Activated naive CD4-positive, alpha-beta T cell treated with anti-CD3 and anti-CD28 coated beads, Interleukin-2, amount 50 U/mL, for 72 hours (primary cell): ENCODE measurements around the gene NLGN4Y. TPM values are rescaled to one million over a fixed set of nuclear protein-coding genes. Genes with fewer than 3 reads are reported as not detected.

Source experiments
- ATAC-seq, 2 donors: fragments of 150-1000 bp; cut with Tn5 transposase; 2 replicates each; pipeline ENCODE4 v1.10.0; 2021; ENCODE audit warnings: mild to moderate bottlenecking in 2 of 2, moderate library complexity in 2 of 2
- DNase-seq, 2 donors: peaks; one replicate each; pipeline ENCODE4 v3.0.0; 2021 to 2022; ENCODE audit warnings: low spot score in 2 of 2
- H3K27ac Mint-ChIP-seq, 2 donors: one replicate each; pipeline ENCODE4 v1.8.0; 2022; ENCODE audit warnings: mild to moderate bottlenecking in 2 of 2, mixed read lengths in 2 of 2
- H3K36me3 Mint-ChIP-seq, 2 donors: one replicate each; pipeline ENCODE4 v1.8.0; 2022; ENCODE audit warnings: mixed read lengths in 2 of 2
- H3K9me3 Mint-ChIP-seq, 2 donors: one replicate each; pipeline ENCODE4 v1.8.0; 2022; ENCODE audit warnings: mixed read lengths in 2 of 2
- total RNA-seq, 2 donors: library from RNA; stranded (reverse); gene quantifications; one replicate each; pipeline ENCODE4 v1.2.3, GENCODE V29; 2022

Gene NLGN4Y
- total RNA-seq, 2 donors from 2014 or later = 0.39 to 0.48 TPM

GRCh38 chrY:14631676-14632075, 107.3 kb downstream of the NLGN4Y start:
- no peak for DNase-seq
- Mint-ChIP-seq H3K27ac (no peak overlapping the region), H3K36me3 (no peaks in the 10 kb centered on the region), H3K9me3 (no peaks in the 10 kb centered on the region)
- ATAC-seq = no peak

- no peak overlapping the region for H3K27ac Mint-ChIP-seq
- DNase-seq (no peak), ATAC-seq (no peak)
- no peaks in the 10 kb centered on the region for H3K36me3 Mint-ChIP-seq
- H3K9me3 Mint-ChIP-seq = no peaks in the 10 kb centered on the region
Measured at GRCh38 chrY:14633718-14634117, 109.4 kb downstream of the NLGN4Y start.

GRCh38 chrY:14634954-14635353, 110.6 kb downstream of the NLGN4Y start:
- DNase-seq (no peak), ATAC-seq (no peak)
- Mint-ChIP-seq H3K36me3 (no peaks in the 10 kb centered on the region), H3K27ac (no peak overlapping the region), H3K9me3 (no peaks in the 10 kb centered on the region)

GRCh38 chrY:14637551-14637950, 113.2 kb downstream of the NLGN4Y start:
- ATAC-seq (no peak), DNase-seq (no peak)
- H3K9me3 Mint-ChIP-seq = no peaks in the 10 kb centered on the region
- H3K27ac Mint-ChIP-seq = no peak overlapping the region
- no peaks in the 10 kb centered on the region for H3K36me3 Mint-ChIP-seq

GRCh38 chrY:14641853-14642252, 117.5 kb downstream of the NLGN4Y start:
- DNase-seq (no peak), ATAC-seq (no peak)
- H3K9me3 Mint-ChIP-seq = peaks cover 0 to 6% of the 10 kb centered on the region in 2 donors
- H3K27ac Mint-ChIP-seq = no peak overlapping the region
- H3K36me3 Mint-ChIP-seq = no peaks in the 10 kb centered on the region

GRCh38 chrY:14644157-14644952, 120.0 kb downstream of the NLGN4Y start:
- DNase-seq (no peak), ATAC-seq (no peak)
- peaks cover 0 to 6% of the 10 kb centered on the region in 2 donors for H3K9me3 Mint-ChIP-seq
- H3K27ac Mint-ChIP-seq = no peak overlapping the region
- no peaks in the 10 kb centered on the region for H3K36me3 Mint-ChIP-seq

- Mint-ChIP-seq H3K27ac (no peak overlapping the region), H3K9me3 (peaks cover 10 to 14% of the 10 kb centered on the region in 2 donors), H3K36me3 (no peaks in the 10 kb centered on the region)
- ATAC-seq = no peak
- DNase-seq = no peak
Measured at GRCh38 chrY:14679181-14679580, 154.9 kb downstream of the NLGN4Y start.

GRCh38 chrY:14694543-14694942, 170.2 kb downstream of the NLGN4Y start:
- no peak for ATAC-seq
- DNase-seq = no peak
- Mint-ChIP-seq H3K9me3 (peaks cover 1 to 11% of the 10 kb centered on the region in 2 donors), H3K27ac (no peak overlapping the region), H3K36me3 (no peaks in the 10 kb centered on the region)

- peaks cover 0 to 5% of the 10 kb centered on the region in 2 donors for H3K36me3 Mint-ChIP-seq
- DNase-seq (no peak), ATAC-seq (no peak)
- no peak overlapping the region for H3K27ac Mint-ChIP-seq
- H3K9me3 Mint-ChIP-seq = peaks cover 8 to 10% of the 10 kb centered on the region in 2 donors
Measured at GRCh38 chrY:14708158-14708557, 183.8 kb downstream of the NLGN4Y start.

- ATAC-seq = no peak
- no peaks in the 10 kb centered on the region for H3K9me3 Mint-ChIP-seq
- no peaks in the 10 kb centered on the region for H3K36me3 Mint-ChIP-seq
- H3K27ac Mint-ChIP-seq = no peak overlapping the region
- no peak for DNase-seq
Measured at GRCh38 chrY:14741596-14741995, 217.3 kb downstream of the NLGN4Y start.

GRCh38 chrY:14748329-14748728, 224.0 kb downstream of the NLGN4Y start:
- no peak overlapping the region for H3K27ac Mint-ChIP-seq
- DNase-seq = no peak

GRCh38 chrY:14755571-14755970, 231.2 kb downstream of the NLGN4Y start:
- Mint-ChIP-seq H3K36me3 (no peaks in the 10 kb centered on the region), H3K27ac (no peak overlapping the region), H3K9me3 (no peaks in the 10 kb centered on the region)
- DNase-seq (no peak), ATAC-seq (no peak)

More at GRCh38 chrY:14748329-14748728, 224.0 kb downstream of the NLGN4Y start:
- H3K36me3 Mint-ChIP-seq = no peaks in the 10 kb centered on the region
- H3K9me3 Mint-ChIP-seq = peaks cover 0 to 5% of the 10 kb centered on the region in 2 donors
- ATAC-seq = no peak

GRCh38 chrY:14762903-14763302, 238.6 kb downstream of the NLGN4Y start:
- no peak overlapping the region for H3K27ac Mint-ChIP-seq
- H3K36me3 Mint-ChIP-seq = no peaks in the 10 kb centered on the region
- no peaks in the 10 kb centered on the region for H3K9me3 Mint-ChIP-seq
- no peak for ATAC-seq
- no peak for DNase-seq

- Mint-ChIP-seq H3K9me3 (no peaks in the 10 kb centered on the region), H3K27ac (no peak overlapping the region)
- ATAC-seq = no peak
Measured at GRCh38 chrY:14763600-14763999, 239.3 kb downstream of the NLGN4Y start.

GRCh38 chrY:14778208-14778607, 253.9 kb downstream of the NLGN4Y start:
- ATAC-seq = no peak
- no peak for DNase-seq
- peaks cover 6 to 12% of the 10 kb centered on the region in 2 donors for H3K9me3 Mint-ChIP-seq
- H3K36me3 Mint-ChIP-seq = no peaks in the 10 kb centered on the region
- H3K27ac Mint-ChIP-seq = no peak overlapping the region

More at GRCh38 chrY:14763600-14763999, 239.3 kb downstream of the NLGN4Y start:
- no peak for DNase-seq
- no peaks in the 10 kb centered on the region for H3K36me3 Mint-ChIP-seq

GRCh38 chrY:14793104-14793503, 268.8 kb downstream of the NLGN4Y start:
- DNase-seq (no peak), ATAC-seq (no peak)
- H3K9me3 Mint-ChIP-seq = peaks cover 0 to 7% of the 10 kb centered on the region in 2 donors
- H3K27ac Mint-ChIP-seq = no peak overlapping the region
- no peaks in the 10 kb centered on the region for H3K36me3 Mint-ChIP-seq

GRCh38 chrY:14793674-14794073, 269.3 kb downstream of the NLGN4Y start:
- Mint-ChIP-seq H3K36me3 (no peaks in the 10 kb centered on the region), H3K9me3 (peaks cover 0 to 7% of the 10 kb centered on the region in 2 donors), H3K27ac (no peak overlapping the region)
- ATAC-seq = no peak
- DNase-seq = no peak

- H3K36me3 Mint-ChIP-seq = no peaks in the 10 kb centered on the region
- no peak for ATAC-seq
- DNase-seq = no peak
- H3K27ac Mint-ChIP-seq = no peak overlapping the region
- H3K9me3 Mint-ChIP-seq = no peaks in the 10 kb centered on the region
Measured at GRCh38 chrY:14798010-14798409, 273.7 kb downstream of the NLGN4Y start.
